NCI-H1417 (cell line): ENCODE data around the gene RABGAP1L.

Experiments used
- DNase-seq, 3 experiments: peaks; one replicate each; lab custom pipeline; 2025; lab: John Stamatoyannopoulos, UW

RABGAP1L gene

DNA sequence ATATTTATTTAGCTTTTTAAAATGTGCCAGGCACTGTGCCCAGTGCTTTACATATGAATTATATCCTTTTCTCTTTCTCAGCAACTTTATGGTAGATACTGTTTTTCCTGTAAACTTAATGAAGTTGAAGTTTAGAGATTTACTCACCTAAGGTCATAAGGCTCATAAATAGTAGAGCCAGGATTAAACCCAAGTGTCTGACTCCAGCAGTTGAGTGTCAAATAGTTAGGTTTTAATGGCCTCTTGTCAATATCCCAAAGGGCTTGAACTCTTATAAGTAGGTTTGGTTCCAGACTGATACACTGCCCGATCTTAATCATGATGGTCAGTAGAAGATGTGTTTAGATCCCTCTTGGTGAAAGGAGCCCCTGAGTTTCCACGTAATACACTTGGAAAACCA, 37.8 kb downstream of the RABGAP1L start:
- DNase-seq = no peak

DNA sequence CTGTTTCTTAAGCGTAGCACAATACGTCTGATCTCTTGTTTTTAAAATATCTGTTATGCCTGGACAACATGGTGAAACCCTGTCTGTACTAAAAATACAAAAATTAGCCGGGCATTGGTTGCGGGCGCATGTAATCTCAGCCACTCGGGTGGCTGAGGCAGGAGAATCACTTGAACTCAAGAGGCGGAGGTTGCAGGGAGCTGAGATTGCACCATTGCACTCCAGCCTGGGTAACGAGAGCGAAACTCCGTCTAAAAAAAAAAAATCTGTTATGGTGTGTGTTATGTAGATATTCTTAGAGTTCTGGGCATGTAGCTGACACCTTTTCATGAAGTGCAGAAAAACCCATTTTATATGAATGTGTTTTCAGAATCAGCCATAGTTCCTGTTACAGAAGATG, 38.2 kb downstream of the RABGAP1L start:
- DNase-seq = no peak

DNA sequence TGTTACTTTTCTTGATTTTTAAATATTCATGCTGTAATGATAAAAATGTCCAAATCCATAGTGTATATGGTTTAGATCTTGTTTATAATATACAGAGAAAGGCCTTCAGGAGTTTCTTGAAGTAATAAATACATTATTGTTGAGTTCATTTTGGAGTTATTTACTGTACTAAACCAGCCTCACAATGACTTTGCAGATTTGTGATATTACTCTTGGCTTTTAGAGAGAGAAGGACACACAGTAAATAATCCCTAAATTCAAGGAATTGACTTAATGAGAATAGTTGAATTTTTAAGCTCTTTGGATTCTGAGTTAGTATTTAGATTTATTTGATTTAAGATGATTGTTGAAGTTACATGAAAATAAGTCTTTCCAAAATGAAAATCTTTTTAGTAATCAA, 38.9 kb downstream of the RABGAP1L start:
- DNase-seq = no peak

DNA sequence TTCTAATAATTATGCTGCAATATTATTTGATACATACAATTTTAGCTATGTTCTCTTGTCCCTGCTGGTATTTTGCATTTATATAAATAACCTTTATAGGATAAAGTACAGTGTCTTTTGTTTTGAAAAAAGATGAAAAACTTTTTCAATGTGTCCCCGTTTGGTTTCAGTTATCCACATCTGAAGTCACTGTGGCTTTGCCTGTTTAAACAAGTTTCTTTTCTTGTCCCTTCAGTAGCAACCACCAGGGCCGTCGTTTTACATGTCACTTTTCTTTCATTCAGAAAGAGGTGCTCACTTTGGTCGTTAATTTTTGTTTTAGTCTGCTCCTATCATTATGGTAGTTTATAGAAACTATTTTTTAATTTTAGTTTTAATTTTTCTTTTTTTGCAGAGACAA, 41.4 kb downstream of the RABGAP1L start:
- no peak for DNase-seq

DNA sequence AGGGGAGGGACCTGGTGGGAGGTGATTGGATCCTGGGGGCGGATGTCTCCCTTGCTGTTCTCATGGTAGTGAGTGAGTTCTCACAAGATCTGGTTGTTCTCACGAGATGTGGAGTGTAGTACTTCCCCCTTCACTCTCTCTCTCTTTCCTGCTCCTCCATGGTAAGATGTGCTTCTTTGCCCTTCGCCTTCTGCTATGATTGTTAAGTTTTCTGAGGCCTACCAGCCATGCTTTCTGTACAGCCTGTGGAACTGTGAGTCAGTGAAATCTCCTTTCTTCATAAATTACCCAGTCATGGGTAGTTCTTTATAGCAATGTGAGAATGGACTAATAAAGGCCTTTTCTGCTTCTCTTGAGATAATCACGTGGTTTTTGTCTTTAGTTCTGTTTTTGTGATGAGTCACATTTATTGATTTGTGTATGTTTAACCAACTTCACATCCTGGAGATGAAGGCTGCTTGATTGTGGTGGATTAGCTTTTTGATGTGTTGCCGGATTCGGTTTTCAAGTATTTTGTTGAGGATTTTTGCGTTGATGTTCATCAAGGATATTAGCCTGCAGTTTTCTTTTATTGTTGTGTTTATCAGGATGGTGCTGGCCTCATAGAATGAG, 45.5 kb downstream of the RABGAP1L start:
- no peak for DNase-seq

DNA sequence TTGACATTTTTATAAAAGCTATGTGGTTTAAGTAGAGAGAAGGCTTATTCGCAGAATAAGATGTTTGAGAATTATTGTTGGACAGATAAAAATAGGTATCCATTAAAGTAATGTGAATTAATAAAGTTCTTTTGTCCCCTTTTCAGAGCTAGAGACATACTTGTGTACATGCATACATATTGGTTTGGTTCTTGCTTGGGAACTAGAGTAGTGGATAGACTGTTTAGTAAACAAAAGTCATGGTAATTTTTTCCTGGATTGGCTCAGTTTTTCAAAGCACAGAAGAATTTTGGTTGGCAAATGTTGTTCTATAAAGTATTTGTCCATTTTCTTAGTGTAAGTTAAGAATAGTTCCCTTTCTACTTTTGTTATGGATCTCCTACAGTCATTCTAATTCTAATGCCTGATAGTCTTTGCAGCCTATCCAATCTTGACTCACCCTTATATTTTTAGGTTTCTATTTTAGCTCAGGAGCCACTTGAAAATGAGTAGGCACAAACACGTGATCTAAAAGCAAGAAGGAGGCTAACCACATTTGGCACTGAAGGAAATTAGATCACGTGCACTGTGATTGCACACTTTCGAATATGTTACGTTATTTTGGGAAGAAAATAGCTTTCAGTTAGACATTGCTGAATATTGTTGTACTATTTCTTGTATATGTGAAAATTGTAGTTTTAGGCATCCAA, 47.0 kb downstream of the RABGAP1L start:
- DNase-seq = no peak

DNA sequence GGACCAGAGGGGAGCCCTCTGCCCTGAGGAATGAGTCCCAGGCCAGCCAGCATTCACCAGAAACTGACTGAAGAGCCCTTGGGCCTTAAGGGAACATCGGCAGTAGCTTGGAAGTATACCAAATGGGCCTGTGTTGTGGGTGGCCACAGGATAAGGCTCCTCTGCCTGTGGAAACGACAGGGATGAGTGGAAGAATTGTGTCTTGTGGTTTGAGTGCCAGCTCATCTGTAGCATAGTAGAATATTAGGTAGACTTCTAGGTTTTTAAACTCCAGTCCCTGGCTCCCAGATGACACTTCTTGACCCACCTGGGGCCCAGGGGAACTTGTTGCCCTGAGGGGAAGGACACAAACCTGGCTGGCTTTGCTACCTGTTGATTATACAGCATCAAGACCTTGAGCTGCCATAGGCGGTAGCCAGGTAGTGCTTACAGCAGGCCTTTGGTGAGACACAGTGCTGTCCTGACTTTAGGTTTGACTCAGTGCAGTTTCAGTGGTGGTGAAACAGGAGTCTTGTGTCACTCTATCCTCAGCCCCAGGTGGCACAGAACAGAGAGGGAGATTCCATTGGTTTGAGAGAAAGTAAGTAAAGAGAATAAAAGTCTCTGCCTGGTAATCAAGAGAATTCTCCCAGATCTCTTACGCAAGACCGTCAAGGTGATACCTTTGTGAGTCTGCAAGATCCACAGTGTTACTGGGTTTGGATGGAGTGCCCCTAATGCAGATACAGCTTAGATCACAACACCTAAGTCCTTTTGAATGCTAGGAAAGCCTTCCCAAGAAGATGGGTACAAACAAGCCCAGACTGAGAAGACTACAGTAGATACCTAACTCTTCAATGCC, 50.2 kb downstream of the RABGAP1L start:
- DNase-seq = no peak

DNA sequence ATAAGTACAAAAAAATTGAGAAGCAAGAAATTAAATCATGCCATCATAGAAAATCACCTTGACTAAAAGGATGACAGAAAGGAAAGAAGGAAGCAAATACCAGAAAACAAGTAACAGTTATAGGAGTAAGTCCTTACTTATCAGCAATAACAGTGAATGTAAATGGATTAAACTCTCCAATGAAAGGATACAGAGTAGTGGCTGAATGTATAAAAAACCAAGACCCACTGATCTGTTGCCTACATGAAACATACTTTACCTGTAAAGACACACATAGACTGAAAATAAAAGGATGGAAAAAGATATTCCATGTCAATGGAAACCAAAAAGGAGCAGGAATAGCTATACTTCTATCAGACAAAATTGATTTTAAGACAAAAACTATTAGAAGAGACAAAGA, 52.2 kb downstream of the RABGAP1L start:
- DNase-seq = no peak

DNA sequence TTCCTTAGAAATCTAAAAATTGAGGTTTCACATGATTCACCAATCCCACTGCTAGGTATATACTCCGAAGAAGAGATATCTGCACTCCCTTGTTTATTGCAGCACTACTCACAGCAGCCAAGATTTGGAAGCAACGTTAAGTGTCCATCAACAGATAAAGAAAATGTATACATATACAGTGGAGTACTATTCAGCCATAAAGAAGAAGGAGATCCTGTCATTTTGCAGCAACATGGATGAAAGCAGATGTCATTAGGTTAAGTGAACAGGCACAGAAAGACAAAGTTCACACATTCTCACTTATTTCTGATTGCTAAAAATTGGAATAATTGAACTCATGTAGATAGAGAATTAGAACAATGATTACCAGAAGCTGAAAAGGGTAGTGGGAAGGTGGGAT, 56.4 kb downstream of the RABGAP1L start:
- no peak for DNase-seq

DNA sequence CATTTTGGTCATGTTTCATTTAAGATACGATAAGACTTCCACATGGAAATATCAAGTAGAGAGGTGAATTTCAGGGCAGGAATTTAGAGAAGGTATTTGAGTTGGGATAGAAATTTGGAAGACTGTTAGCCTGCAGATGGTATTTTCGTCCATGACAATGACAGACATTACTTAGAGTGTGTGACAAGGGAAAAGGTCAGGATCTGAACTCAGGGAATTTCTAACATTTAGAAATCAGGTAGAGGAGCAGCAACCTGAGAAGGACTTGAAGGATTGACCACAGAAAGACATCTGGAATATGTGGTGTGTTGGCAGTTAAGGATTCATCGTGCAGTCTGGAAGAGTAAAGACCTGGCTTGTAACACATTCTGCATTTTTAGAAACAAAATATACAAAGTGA, 57.9 kb downstream of the RABGAP1L start:
- no peak for DNase-seq

DNA sequence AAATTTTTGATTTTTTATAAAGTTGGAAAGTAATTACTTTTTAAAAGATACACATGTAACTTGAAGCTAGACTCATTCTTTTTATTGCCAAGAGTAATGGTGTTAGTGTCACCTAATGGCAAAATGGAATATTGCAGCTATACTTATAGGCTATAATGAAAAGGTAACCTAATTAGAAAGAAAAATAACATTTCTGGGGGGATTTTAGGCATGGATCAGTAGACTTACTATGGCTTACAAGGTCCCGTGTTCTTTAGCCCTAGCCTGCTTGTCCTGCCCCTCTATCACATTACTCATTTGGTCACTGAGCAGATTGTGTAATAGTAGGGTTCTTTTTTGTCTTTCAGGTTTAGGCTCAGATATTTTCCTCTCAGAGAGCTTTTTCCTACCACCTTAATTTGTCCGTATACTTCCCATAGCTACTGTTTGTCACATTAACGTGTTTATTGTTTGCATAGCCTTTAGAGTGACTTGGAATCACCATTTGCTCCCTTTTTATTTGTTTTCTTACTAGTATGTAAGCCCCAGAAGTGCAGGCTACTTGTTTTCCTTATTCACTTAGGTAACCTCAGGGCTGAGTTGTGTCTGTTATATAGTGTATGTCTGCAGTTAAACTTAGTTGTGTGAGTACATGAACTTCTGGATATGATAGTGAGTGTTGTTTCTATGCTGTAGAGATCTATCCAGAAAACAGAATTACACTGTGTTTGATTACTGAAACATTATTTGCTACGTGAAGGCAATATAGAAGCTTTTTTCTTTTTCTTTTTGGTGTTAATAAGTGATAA, 58.7 kb downstream of the RABGAP1L start:
- peak; percentile 4 to 68 (median 44) for DNase-seq

DNA sequence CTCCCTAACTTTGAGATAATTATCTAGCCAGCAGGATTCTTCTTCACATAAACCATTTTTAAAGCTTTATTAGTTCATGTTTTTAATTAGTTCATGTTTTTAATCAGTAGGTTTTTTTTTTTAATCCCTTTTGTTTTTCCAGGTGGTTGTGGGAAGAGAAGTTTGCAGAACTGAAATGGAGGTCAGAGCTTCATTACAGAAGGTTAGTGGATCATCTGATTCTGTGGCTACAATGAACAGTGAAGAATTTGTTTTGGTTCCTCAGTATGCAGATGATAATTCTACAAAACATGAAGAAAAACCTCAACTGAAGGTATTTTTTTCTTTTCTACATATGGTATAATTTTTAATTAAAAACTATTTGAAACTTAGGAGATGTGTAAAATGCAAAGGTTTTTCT, 59.7 kb downstream of the RABGAP1L start:
- DNase-seq = no peak

DNA sequence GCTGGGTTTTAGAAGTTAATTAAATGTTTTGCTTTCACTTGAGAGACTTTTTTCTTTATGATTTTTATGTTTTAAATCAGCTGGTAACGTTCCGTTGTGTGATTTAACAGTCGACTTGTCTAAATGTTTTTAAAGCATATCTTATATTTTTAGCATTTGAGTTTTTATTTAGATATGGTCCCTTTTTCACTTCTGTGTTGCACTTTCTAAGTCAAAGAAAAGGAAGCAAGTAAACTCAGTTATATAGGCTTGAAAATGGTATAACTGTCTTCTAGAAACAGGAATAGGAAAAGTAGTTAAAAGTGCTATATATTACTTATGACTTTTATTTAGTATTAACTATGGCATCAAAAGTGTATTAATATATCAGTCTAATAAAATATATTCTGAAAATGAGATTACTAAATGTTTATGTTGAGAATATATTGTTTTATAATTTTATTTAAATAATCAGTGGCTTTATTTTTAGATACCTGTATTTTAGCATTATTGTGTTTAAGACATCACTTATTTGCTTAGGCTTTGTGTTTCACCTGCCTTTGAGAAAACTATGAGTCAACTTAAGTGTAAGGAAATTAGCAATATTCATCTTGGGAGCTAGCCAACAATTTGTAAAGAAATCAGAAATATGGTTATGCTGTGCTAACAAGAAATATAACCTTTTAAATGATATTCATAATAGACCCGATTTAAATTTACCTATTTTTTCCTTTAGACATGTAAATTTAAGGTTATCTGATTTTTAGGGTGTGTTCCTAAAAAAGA, 60.5 kb downstream of the RABGAP1L start:
- no peak for DNase-seq

DNA sequence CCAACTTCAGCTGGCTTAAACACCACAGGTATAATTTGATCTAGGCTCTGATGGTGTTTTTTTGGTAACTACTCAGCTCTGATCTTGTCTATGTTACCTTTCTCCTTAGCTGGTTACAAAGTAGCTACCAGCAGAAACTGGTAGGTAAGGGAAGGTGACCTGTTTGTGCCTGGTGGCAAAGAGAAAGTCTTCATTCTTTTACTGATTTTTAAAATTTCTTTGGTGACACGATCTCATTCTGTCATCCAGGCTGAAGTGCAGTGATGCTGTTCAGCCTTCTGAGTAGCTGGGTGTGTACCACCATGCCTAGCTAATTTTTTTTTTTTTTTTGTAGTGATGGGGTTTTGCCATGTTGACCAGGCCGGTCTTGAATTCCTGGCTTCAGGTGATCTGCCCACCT, 62.4 kb downstream of the RABGAP1L start:
- no peak for DNase-seq

DNA sequence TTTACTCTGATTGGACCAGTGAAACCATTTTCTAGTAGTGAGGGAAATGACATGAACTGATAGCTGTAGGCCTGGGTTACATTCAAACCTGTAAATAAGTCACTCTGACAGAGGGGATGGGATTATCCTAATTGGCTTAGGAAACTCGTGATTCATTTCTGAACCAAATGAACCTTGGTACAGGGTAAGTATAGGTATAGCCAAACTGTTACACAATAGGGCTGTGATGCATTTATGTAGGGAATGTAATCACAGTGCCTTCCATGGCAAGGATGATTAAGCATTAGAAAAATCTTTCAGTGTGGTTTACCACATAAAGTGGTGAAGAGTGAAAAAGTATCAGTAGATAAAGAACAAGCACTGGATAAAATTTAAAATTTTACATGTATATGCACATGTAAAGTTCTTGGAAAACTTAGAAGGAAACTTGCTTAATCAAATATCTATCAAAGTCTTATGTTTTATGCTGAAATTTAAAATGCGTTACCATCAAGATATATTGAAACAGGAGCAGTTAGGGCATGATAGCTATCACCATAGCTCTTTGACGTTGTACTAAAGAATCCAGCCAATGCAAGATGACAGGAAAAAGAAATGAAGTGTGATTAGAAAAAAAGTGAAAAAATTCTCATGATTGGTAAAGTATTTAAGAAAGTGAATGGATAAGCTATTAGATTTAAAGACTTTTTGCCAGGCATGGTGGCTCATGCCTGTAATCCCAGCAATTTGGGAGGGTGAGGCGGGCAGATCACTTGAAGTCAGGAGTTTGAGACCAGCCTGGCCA, 63.0 kb downstream of the RABGAP1L start:
- no peak for DNase-seq

DNA sequence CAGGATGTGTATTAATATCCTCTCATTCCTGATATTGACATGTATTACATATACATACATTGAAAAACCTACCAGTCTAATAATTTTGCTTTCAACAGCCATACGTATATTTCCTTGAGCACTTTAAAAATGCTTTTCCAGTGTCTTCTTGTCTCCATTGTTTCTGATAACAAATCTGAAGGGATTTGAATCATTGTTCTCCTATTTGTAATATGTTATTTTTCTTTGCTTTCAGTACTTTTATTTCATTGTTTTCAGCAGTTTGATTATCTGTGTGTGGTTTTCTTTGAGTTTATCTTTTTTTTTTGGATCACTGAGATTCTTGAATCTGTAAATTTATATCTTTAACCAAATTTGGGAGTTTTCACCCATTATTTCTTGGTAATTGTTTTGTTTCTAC, 65.3 kb downstream of the RABGAP1L start:
- no peak for DNase-seq

DNA sequence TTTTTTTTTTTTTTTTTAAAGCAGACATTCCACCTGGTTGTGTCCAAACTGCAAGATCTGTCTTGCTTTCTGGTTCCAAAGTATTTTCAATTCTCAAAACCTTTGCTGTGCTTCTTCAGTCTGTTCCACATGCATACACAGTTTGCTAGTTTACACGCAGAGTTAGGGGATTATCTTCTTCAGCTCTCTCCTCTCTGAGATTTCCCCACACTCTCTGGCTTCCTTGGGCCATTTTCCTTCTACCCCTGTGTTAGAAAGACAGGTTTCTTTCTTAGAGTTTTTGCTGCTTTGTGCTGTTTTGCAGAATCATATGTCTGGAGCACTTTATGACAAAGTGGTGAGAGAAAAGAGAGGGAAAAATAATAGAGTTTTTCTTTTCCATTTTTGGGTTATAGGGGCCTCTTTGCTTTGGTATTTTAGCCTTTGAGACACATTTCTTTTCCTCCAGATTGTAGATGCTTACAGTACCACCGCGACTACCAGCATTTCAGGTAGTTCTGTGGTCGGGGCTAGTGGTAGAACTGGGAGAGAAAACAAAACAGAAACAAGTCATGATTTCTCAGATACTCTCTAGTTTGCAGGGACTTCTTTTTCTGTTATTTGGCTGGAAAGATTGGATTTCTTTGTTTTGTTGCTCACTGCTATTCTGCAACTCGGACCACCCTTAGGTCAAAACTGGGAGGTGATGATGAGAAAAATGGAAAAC, 66.3 kb downstream of the RABGAP1L start:
- DNase-seq = no peak

DNA sequence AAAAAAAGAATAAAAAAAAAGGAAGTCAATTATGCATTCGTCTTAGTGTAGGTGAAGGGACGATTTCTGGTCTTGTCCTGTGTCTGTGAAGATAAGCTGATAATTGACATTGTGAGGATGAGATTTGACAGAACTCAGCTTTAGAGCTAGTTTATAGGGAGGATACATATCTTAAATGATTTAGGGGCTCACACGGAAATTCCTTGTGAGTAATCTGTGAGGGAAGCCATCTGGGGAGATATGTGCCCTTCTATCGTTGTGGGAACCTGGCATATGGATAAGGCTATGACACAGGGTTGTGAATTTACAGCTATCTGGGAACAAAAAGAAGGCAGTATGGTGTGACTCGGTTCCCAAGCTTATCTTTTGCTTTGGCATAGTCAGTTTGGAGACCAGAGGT, 71.1 kb downstream of the RABGAP1L start:
- DNase-seq = no peak

DNA sequence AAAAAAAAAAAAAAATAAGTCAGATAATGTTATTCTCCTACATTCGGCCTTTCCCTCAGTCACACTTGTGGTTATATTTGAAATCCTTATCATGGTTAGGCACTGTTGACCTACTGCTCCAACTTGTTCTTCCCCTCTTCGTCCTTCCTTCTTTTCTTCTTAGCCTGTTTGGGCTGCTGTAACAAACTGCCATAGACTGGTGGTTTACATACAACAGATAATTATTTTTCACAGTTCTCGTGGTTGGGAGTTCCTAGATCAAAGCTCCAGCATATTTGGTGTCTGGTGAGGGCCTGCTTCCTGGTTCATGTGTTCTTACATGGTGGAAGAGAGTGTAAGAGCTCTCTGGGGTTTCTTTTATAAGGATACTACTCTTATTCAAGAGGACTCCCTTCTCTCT, 73.4 kb downstream of the RABGAP1L start:
- DNase-seq = no peak

DNA sequence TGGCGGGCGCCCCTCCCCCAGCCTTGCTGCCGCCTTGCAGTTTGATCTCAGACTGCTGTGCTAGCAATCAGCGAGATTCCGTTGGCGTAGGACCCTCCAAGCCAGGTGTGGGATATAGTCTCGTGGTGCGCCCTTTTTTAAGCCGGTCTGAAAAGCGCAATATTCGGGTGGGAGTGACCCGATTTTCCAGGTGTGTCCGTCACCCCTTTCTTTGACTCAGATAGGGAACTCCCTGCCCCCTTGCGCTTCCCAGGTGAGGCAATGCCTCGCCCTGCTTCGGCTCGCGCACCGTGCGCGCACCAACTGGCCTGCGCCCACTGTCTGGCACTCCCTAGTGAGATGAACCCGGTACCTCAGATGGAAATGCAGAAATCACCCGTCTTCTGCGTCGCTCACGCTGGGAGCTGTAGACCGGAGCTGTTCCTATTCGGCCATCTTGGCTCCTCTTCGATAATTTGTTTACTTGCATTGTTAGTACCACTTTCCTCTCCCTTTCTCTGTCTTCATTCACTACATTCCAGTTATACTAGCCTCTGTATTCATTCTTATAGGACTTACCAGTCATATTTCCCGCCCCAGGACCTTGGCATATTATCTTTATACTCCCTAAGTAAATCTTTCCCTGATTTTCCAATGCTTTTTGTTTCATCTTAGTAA, 79.7 kb downstream of the RABGAP1L start:
- peak; percentile 39 to 75 (median 70) for DNase-seq
